Activated CD4-positive, CD25-positive, alpha-beta regulatory T cell treated with anti-CD3 and anti-CD28 coated beads, Interleukin-2, amount 50 U/mL, for 16 hours (primary cell): ENCODE data around the gene ZNF76.

ENCODE experiments used
- DNase-seq: peaks from one replicate; pipeline ENCODE4 v3.0.0-alpha.2; 2020; ENCODE audit warnings: low read depth, low spot score

The ZNF76 gene

GRCh38 chr6:35236223-35236622 lies 23.3 kb upstream of the ZNF76 start:
- DNase-seq, result no peak

GRCh38 chr6:35237476-35237875 lies 22.1 kb upstream of the ZNF76 start:
- DNase-seq, result no peak

GRCh38 chr6:35238843-35239289 lies 20.7 kb upstream of the ZNF76 start:
- DNase-seq, result no peak

- DNase-seq, result no peak
Observed at GRCh38 chr6:35239581-35239980, 20.0 kb upstream of the ZNF76 start.

GRCh38 chr6:35240838-35241801 lies 18.4 kb upstream of the ZNF76 start:
- peak; percentile 56 for DNase-seq

GRCh38 chr6:35242486-35242885 lies 17.0 kb upstream of the ZNF76 start:
- DNase-seq, result no peak

GRCh38 chr6:35242906-35243305 lies 16.6 kb upstream of the ZNF76 start:
- no peak for DNase-seq

- DNase-seq, result no peak
Observed at GRCh38 chr6:35243386-35243958, 16.1 kb upstream of the ZNF76 start.

GRCh38 chr6:35244551-35244950 lies 15.0 kb upstream of the ZNF76 start:
- DNase-seq, result no peak

GRCh38 chr6:35247642-35248231 lies 11.8 kb upstream of the ZNF76 start:
- DNase-seq, result no peak

- DNase-seq, result no peak
Observed at GRCh38 chr6:35248300-35248699, 11.2 kb upstream of the ZNF76 start.

GRCh38 chr6:35248965-35249364 lies 10.6 kb upstream of the ZNF76 start:
- no peak for DNase-seq

- no peak for DNase-seq
Observed at GRCh38 chr6:35251949-35252348, 7.6 kb upstream of the ZNF76 start.

- DNase-seq, result no peak
Observed at GRCh38 chr6:35253249-35253648, 6.3 kb upstream of the ZNF76 start.

- DNase-seq, result no peak
Observed at GRCh38 chr6:35258336-35258735, 1.2 kb upstream of the ZNF76 start.

- DNase-seq, result no peak
Observed at GRCh38 chr6:35258858-35259193, 709 bp upstream of the ZNF76 start.

GRCh38 chr6:35259948-35260590 lies 534 bp downstream of the ZNF76 start:
- peak; percentile 47 for DNase-seq

- no peak for DNase-seq
Observed at GRCh38 chr6:35260591-35261570, 1.3 kb downstream of the ZNF76 start.

GRCh38 chr6:35262596-35262995 lies 3.1 kb downstream of the ZNF76 start:
- DNase-seq, result no peak

- DNase-seq, result no peak
Observed at GRCh38 chr6:35264550-35265274, 5.2 kb downstream of the ZNF76 start.
